Neuron (in vitro differentiated cells): Measurements from ENCODE around the gene LAMA5.

Experiments used
- H2AFZ ChIP-seq: one replicate; pipeline ENCODE4 v1.6.1; 2013; ENCODE audit warnings: low read depth, mild to moderate bottlenecking, inconsistent platforms, low read length, moderate library complexity
- H3K27me3 ChIP-seq: one replicate; pipeline ENCODE4 v1.6.1; 2013; ENCODE audit warnings: low read length; ENCODE audit not compliant: insufficient read depth
- H3K36me3 ChIP-seq: one replicate; pipeline ENCODE4 v1.6.1; 2013; ENCODE audit warnings: low read length; ENCODE audit not compliant: insufficient read depth
- H3K4me1 ChIP-seq: one replicate; pipeline ENCODE4 v1.6.1; 2013; ENCODE audit warnings: low read length; ENCODE audit not compliant: insufficient read depth
- H3K4me3 ChIP-seq: 2 replicates; pipeline ENCODE4 v1.5.1; 2013; ENCODE audit warnings: mild to moderate bottlenecking, low read length, moderate library complexity
- H3K9me3 ChIP-seq: one replicate; pipeline ENCODE4 v1.6.1; 2013; ENCODE audit warnings: low read length

The LAMA5 gene

DNA sequence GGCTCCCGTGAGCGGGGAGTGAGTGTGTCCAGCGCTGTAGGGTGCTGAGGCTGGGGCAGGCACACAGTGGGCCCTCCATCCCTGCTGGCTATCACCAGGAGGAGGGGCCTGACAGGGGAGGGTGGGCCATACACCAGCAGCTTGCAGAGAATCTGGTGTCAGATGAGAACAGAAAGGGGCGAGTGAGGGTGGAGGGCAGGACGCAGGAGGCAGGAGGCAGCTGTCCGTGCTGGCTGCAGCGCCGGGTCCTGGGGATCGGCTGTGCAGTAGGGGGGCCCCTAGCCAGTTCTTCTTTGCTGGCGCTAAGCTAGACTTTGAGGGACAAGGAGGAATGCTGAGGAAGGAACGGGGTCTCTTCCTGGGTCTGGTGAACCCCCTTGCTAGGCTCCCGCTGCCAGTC, 41.5 kb upstream of the LAMA5 start:
- Histone ChIP-seq H3K9me3 (no peaks in the 10 kb centered on the region), H3K27me3 (peaks cover 30% of the 10 kb centered on the region), H3K36me3 (no peaks in the 10 kb centered on the region), H2AFZ (no peak overlapping the region), H3K4me1 (peaks cover 16% of the 10 kb centered on the region), H3K4me3 (no peak overlapping the region)

GRCh38 chr20:62408055-62408454, 40.9 kb upstream of the LAMA5 start:
- peaks cover 29% of the 10 kb centered on the region for H3K27me3 ChIP-seq
- H3K4me1 ChIP-seq = peaks cover 16% of the 10 kb centered on the region
- no peaks in the 10 kb centered on the region for H3K36me3 ChIP-seq
- no peak overlapping the region for H3K4me3 ChIP-seq
- H3K9me3 ChIP-seq = no peaks in the 10 kb centered on the region
- H2AFZ ChIP-seq = no peak overlapping the region

GRCh38 chr20:62407221-62407992, 40.3 kb upstream of the LAMA5 start, which contains the start of gene CABLES2:
Gene CABLES2 (minus strand): TSS chr20:62407285. CDS start chr20:62407276, 9 bp downstream.
- no peaks in the 10 kb centered on the region for H3K9me3 ChIP-seq
- peaks cover 25% of the 10 kb centered on the region for H3K27me3 ChIP-seq
- H2AFZ ChIP-seq = peak within 1 kb of the TSS; percentile 59
- peak within 1 kb of the TSS; percentile 63 for H3K4me3 ChIP-seq
- H3K36me3 ChIP-seq = no peaks in the 10 kb centered on the region
- H3K4me1 ChIP-seq = peaks cover 16% of the 10 kb centered on the region

- Histone ChIP-seq H2AFZ (no peak overlapping the region), H3K36me3 (no peaks in the 10 kb centered on the region)
Measured at GRCh38 chr20:62406635-62407176, 39.6 kb upstream of the LAMA5 start.

DNA sequence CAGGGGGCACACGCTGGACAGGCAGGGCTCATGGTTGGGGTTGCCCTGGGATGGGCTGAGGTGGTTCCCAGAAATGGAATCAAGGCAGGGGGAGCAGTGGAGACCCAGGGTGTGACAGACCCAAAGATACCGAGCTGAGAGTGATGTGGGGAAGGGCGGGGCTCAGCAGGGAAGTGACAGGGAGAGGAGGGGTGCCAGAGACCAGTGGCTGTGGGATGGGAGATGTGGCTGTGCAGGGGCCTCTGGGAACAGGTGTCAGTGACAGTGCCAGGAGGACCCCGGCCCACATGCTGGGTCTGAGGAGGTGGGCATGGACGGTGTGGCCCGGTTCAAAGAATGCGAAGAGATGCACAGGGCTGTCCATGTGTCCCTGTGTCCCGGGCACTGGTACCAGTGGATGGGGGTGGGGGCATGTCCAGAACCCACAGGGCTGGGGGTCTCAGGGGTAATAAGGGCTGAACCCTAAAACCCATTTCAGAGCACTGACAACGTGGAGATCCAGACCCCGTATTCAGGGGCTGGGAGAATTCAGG, 38.9 kb upstream of the LAMA5 start:
- Histone ChIP-seq H3K36me3 (peaks cover 1% of the 10 kb centered on the region), H3K9me3 (no peaks in the 10 kb centered on the region), H3K27me3 (peaks cover 15% of the 10 kb centered on the region), H2AFZ (no peak overlapping the region), H3K4me3 (peak overlapping the region; percentile 63), H3K4me1 (peaks cover 16% of the 10 kb centered on the region)

More at GRCh38 chr20:62406635-62407176, 39.6 kb upstream of the LAMA5 start:
- peak overlapping the region; percentile 63 for H3K4me3 ChIP-seq
- H3K9me3 ChIP-seq = no peaks in the 10 kb centered on the region
- H3K27me3 ChIP-seq = peaks cover 20% of the 10 kb centered on the region
- H3K4me1 ChIP-seq = peaks cover 16% of the 10 kb centered on the region

- Histone ChIP-seq H3K4me3 (peak overlapping the region; percentile 63), H3K36me3 (peaks cover 2% of the 10 kb centered on the region), H3K27me3 (peaks cover 8% of the 10 kb centered on the region), H3K4me1 (peaks cover 16% of the 10 kb centered on the region), H3K9me3 (no peaks in the 10 kb centered on the region), H2AFZ (no peak overlapping the region)
Measured at GRCh38 chr20:62405108-62405980, 38.2 kb upstream of the LAMA5 start.

- H3K4me3 ChIP-seq = no peak overlapping the region
- peaks cover 6% of the 10 kb centered on the region for H3K27me3 ChIP-seq
Measured at GRCh38 chr20:62404761-62405107, 37.6 kb upstream of the LAMA5 start.

DNA sequence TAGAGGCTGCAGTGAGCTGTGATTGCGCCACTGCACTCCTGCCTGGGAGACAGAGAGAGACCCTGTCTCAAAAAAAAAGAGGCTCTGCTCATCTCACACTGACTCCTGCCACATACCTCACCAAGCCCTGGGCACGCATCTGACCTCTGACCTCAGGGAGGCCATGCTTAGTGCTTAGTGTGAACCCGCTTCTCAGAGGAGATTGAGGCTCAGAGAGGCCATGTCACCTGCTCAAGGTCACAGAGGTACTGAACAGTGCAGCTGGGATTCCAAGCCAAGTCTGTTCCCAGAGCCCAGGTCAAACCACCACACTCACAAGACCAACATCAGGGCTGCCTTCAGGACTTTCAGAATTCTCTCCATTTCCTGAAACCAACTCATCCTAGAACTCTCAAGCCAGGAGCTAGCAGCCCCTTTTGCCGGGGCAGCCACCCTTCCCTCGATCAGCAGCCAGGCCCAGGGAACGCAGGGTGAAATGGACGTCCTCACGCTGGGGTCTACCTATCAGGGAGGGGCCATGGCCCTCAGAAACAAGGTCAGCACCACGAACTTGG, 37.1 kb upstream of the LAMA5 start:
- H3K4me3 ChIP-seq = no peak overlapping the region
- no peak overlapping the region for H2AFZ ChIP-seq
- peaks cover 16% of the 10 kb centered on the region for H3K4me1 ChIP-seq
- peaks cover 2% of the 10 kb centered on the region for H3K36me3 ChIP-seq
- H3K9me3 ChIP-seq = no peaks in the 10 kb centered on the region
- H3K27me3 ChIP-seq = peaks cover 2% of the 10 kb centered on the region

More at GRCh38 chr20:62404761-62405107, 37.6 kb upstream of the LAMA5 start:
- H2AFZ ChIP-seq = no peak overlapping the region
- no peaks in the 10 kb centered on the region for H3K9me3 ChIP-seq
- H3K4me1 ChIP-seq = peaks cover 16% of the 10 kb centered on the region
- H3K36me3 ChIP-seq = peaks cover 2% of the 10 kb centered on the region

- H3K4me1 ChIP-seq = peaks cover 16% of the 10 kb centered on the region
- H3K4me3 ChIP-seq = no peak overlapping the region
- peaks cover 2% of the 10 kb centered on the region for H3K36me3 ChIP-seq
- no peaks in the 10 kb centered on the region for H3K9me3 ChIP-seq
- no peak overlapping the region for H2AFZ ChIP-seq
- peaks cover under 1% of the 10 kb centered on the region for H3K27me3 ChIP-seq
Measured at GRCh38 chr20:62403331-62403730, 36.2 kb upstream of the LAMA5 start.

GRCh38 chr20:62402456-62403150, 35.5 kb upstream of the LAMA5 start:
- Histone ChIP-seq H3K4me1 (peaks cover 15% of the 10 kb centered on the region), H3K4me3 (no peak overlapping the region), H3K27me3 (no peaks in the 10 kb centered on the region), H3K36me3 (peaks cover 2% of the 10 kb centered on the region), H3K9me3 (no peaks in the 10 kb centered on the region), H2AFZ (no peak overlapping the region)

GRCh38 chr20:62401331-62401779, 34.2 kb upstream of the LAMA5 start:
- Histone ChIP-seq H3K4me3 (no peak overlapping the region), H3K4me1 (peaks cover 9% of the 10 kb centered on the region), H3K36me3 (peaks cover 2% of the 10 kb centered on the region), H3K9me3 (no peaks in the 10 kb centered on the region), H3K27me3 (no peaks in the 10 kb centered on the region), H2AFZ (no peak overlapping the region)

DNA sequence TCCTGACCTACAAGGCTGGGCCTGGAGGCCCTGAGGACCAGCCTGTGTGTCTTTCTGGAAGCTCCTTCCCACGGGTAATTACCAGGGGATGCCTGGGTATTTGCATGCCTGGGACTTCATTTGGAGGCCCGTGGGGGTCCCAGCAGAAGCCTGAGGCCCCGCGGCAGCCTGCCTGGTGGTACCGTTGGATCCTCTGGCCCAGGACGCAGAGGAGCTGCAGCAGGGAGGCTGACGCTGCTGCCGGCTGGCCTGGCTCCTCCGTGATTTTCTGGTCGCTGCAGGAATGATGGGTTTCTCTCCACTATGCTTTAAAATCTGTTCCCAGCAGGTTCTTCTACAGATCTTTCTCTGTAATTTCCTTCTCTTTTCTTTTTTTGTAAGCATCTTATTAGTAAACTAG, 33.4 kb upstream of the LAMA5 start:
- no peaks in the 10 kb centered on the region for H3K9me3 ChIP-seq
- no peak overlapping the region for H3K4me3 ChIP-seq
- H3K4me1 ChIP-seq = peaks cover 2% of the 10 kb centered on the region
- H3K36me3 ChIP-seq = peaks cover 5% of the 10 kb centered on the region
- H3K27me3 ChIP-seq = no peaks in the 10 kb centered on the region
- no peak overlapping the region for H2AFZ ChIP-seq
